ENCODE measurements around the gene COL23A1.

Gene COL23A1

GRCh38 chr5:178553517-178553916 is 36.7 kb downstream of the COL23A1 start:
- Mint-ChIP-seq H3K36me3 (no peaks in the 10 kb centered on the region), H3K4me3 (no peak overlapping the region), H3K27ac (no peak overlapping the region), H3K27me3 (no peaks in the 10 kb centered on the region), H3K9me3 (ENCODE audit: low read depth) (no peaks in the 10 kb centered on the region), H3K4me1 (ENCODE audit: low read depth) (peaks cover under 1% of the 10 kb centered on the region)

- Mint-ChIP-seq H3K36me3 (no peaks in the 10 kb centered on the region), H3K4me1 (ENCODE audit: low read depth) (peaks cover 4% of the 10 kb centered on the region), H3K27me3 (no peaks in the 10 kb centered on the region), H3K4me3 (no peak overlapping the region), H3K9me3 (ENCODE audit: low read depth) (no peaks in the 10 kb centered on the region), H3K27ac (no peak overlapping the region)
Observed at GRCh38 chr5:178551468-178551867, 38.7 kb downstream of the COL23A1 start.

- peaks cover 4% of the 10 kb centered on the region for H3K4me1 Mint-ChIP-seq (ENCODE audit: low read depth)
- H3K4me3 Mint-ChIP-seq, result no peak overlapping the region
- no peaks in the 10 kb centered on the region for H3K9me3 Mint-ChIP-seq (ENCODE audit: low read depth)
- no peaks in the 10 kb centered on the region for H3K36me3 Mint-ChIP-seq
- no peaks in the 10 kb centered on the region for H3K27me3 Mint-ChIP-seq
- H3K27ac Mint-ChIP-seq, result no peak overlapping the region
Observed at GRCh38 chr5:178551059-178551458, 39.1 kb downstream of the COL23A1 start.

- peak overlapping the region; percentile 34 for H3K27ac Mint-ChIP-seq
- peaks cover 4% of the 10 kb centered on the region for H3K4me1 Mint-ChIP-seq (ENCODE audit: low read depth)
- H3K4me3 Mint-ChIP-seq, result no peak overlapping the region
- H3K9me3 Mint-ChIP-seq (ENCODE audit: low read depth), result no peaks in the 10 kb centered on the region
- H3K36me3 Mint-ChIP-seq, result no peaks in the 10 kb centered on the region
- no peaks in the 10 kb centered on the region for H3K27me3 Mint-ChIP-seq
Observed at GRCh38 chr5:178548746-178549145, 41.4 kb downstream of the COL23A1 start.

GRCh38 chr5:178547753-178548415 is 42.3 kb downstream of the COL23A1 start:
- no peak overlapping the region for H3K4me3 Mint-ChIP-seq
- H3K4me1 Mint-ChIP-seq (ENCODE audit: low read depth), result peaks cover 4% of the 10 kb centered on the region
- no peaks in the 10 kb centered on the region for H3K27me3 Mint-ChIP-seq
- no peaks in the 10 kb centered on the region for H3K36me3 Mint-ChIP-seq
- H3K9me3 Mint-ChIP-seq (ENCODE audit: low read depth), result no peaks in the 10 kb centered on the region
- peak overlapping the region; percentile 34 for H3K27ac Mint-ChIP-seq

GRCh38 chr5:178547052-178547666 is 43.0 kb downstream of the COL23A1 start:
- peaks cover 4% of the 10 kb centered on the region for H3K4me1 Mint-ChIP-seq (ENCODE audit: low read depth)
- no peak overlapping the region for H3K4me3 Mint-ChIP-seq
- no peaks in the 10 kb centered on the region for H3K36me3 Mint-ChIP-seq
- no peaks in the 10 kb centered on the region for H3K27me3 Mint-ChIP-seq
- H3K27ac Mint-ChIP-seq, result no peak overlapping the region
- no peaks in the 10 kb centered on the region for H3K9me3 Mint-ChIP-seq (ENCODE audit: low read depth)

GRCh38 chr5:178546675-178547033 is 43.5 kb downstream of the COL23A1 start:
- Mint-ChIP-seq H3K27ac (no peak overlapping the region), H3K9me3 (ENCODE audit: low read depth) (no peaks in the 10 kb centered on the region), H3K36me3 (no peaks in the 10 kb centered on the region), H3K4me3 (no peak overlapping the region), H3K27me3 (no peaks in the 10 kb centered on the region), H3K4me1 (ENCODE audit: low read depth) (peaks cover 4% of the 10 kb centered on the region)

GRCh38 chr5:178545941-178546674 is 44.1 kb downstream of the COL23A1 start:
- no peak overlapping the region for H3K27ac Mint-ChIP-seq
- H3K4me1 Mint-ChIP-seq (ENCODE audit: low read depth), result peaks cover 4% of the 10 kb centered on the region
- no peak overlapping the region for H3K4me3 Mint-ChIP-seq
- H3K36me3 Mint-ChIP-seq, result no peaks in the 10 kb centered on the region
- H3K27me3 Mint-ChIP-seq, result no peaks in the 10 kb centered on the region
- H3K9me3 Mint-ChIP-seq (ENCODE audit: low read depth), result no peaks in the 10 kb centered on the region

GRCh38 chr5:178545176-178545575 is 45.0 kb downstream of the COL23A1 start:
- Mint-ChIP-seq H3K4me3 (no peak overlapping the region), H3K36me3 (no peaks in the 10 kb centered on the region), H3K27ac (no peak overlapping the region), H3K4me1 (ENCODE audit: low read depth) (peaks cover 4% of the 10 kb centered on the region), H3K9me3 (ENCODE audit: low read depth) (no peaks in the 10 kb centered on the region), H3K27me3 (no peaks in the 10 kb centered on the region)

GRCh38 chr5:178544166-178544834 is 45.9 kb downstream of the COL23A1 start:
- Mint-ChIP-seq H3K4me3 (no peak overlapping the region), H3K36me3 (no peaks in the 10 kb centered on the region), H3K9me3 (ENCODE audit: low read depth) (no peaks in the 10 kb centered on the region), H3K27me3 (no peaks in the 10 kb centered on the region), H3K27ac (no peak overlapping the region), H3K4me1 (ENCODE audit: low read depth) (peaks cover 4% of the 10 kb centered on the region)

GRCh38 chr5:178542455-178542854 is 47.7 kb downstream of the COL23A1 start:
- H3K27ac Mint-ChIP-seq, result no peak overlapping the region
- no peaks in the 10 kb centered on the region for H3K27me3 Mint-ChIP-seq
- H3K4me1 Mint-ChIP-seq (ENCODE audit: low read depth), result no peaks in the 10 kb centered on the region
- H3K36me3 Mint-ChIP-seq, result no peaks in the 10 kb centered on the region
- H3K4me3 Mint-ChIP-seq, result no peak overlapping the region
- no peaks in the 10 kb centered on the region for H3K9me3 Mint-ChIP-seq (ENCODE audit: low read depth)

GRCh38 chr5:178540526-178540925 is 49.7 kb downstream of the COL23A1 start:
- Mint-ChIP-seq H3K27me3 (no peaks in the 10 kb centered on the region), H3K36me3 (no peaks in the 10 kb centered on the region), H3K4me3 (no peak overlapping the region), H3K4me1 (ENCODE audit: low read depth) (no peaks in the 10 kb centered on the region), H3K27ac (no peak overlapping the region), H3K9me3 (ENCODE audit: low read depth) (no peaks in the 10 kb centered on the region)

GRCh38 chr5:178538741-178539229 is 51.4 kb downstream of the COL23A1 start:
- Mint-ChIP-seq H3K27me3 (no peaks in the 10 kb centered on the region), H3K27ac (no peak overlapping the region), H3K4me1 (ENCODE audit: low read depth) (no peaks in the 10 kb centered on the region), H3K4me3 (no peak overlapping the region), H3K9me3 (ENCODE audit: low read depth) (no peaks in the 10 kb centered on the region), H3K36me3 (no peaks in the 10 kb centered on the region)

GRCh38 chr5:178537467-178538371 is 52.5 kb downstream of the COL23A1 start:
- Mint-ChIP-seq H3K4me3 (no peak overlapping the region), H3K9me3 (ENCODE audit: low read depth) (no peaks in the 10 kb centered on the region), H3K4me1 (ENCODE audit: low read depth) (no peaks in the 10 kb centered on the region), H3K27ac (no peak overlapping the region), H3K27me3 (no peaks in the 10 kb centered on the region), H3K36me3 (no peaks in the 10 kb centered on the region)

Measured in activated naive CD8-positive, alpha-beta T cell (primary cell).